ENCODE data around the gene ADCY2.

ADCY2 gene

DNA sequence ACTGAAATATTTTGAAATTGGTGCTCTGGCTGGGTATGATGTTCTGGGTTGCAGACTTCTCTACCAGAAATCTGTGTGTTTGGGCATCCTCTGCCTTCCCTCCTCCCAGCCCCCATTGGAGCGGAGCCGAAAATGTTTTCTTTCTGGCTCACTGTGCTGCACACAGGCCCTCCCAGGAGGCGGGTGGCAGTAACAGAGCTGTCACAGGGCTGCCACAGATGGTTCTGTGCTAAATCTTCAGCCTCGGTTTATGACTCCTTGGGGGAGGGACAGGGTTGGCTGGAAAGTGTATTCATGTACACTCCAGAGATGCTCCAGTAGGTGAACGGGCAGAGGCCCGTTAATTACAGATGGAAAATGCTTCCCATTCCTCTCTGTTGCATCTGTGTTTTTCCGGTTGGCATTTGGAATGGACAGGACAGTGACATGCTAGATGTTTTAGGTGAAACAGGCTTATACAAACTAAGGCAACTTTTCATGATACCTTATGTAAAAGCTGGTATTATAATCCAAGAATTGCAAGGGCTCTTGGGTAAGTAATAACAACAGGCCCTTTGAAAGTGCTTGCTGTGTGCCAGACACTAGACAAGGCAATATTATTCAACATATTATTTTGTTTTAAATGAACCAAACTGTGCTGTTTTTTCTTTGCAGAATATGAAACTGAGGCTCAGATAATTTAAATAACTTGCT lies 180.2 kb downstream of the ADCY2 start:
- H3K4me3 ChIP-seq (ENCODE audit: low read length), result no peak overlapping the region
- H3F3A ChIP-seq (ENCODE audit: control insufficient read depth, insufficient read depth), result no peaks in the 10 kb centered on the region
- no peaks in the 10 kb centered on the region for H3K4me1 ChIP-seq (ENCODE audit: control insufficient read depth, low read length)
- H3K27me3 ChIP-seq (ENCODE audit: control insufficient read depth, low read length), result no peaks in the 10 kb centered on the region
- H3K4me2 ChIP-seq (ENCODE audit: low read length), result no peak overlapping the region
- no peak for TF ChIP-seq EZH2phosphoT487 (IDR thresholded peaks at IDR 0.05; ENCODE audit: borderline replicate concordance, low read length)
- TF ChIP-seq, protein P1, sequence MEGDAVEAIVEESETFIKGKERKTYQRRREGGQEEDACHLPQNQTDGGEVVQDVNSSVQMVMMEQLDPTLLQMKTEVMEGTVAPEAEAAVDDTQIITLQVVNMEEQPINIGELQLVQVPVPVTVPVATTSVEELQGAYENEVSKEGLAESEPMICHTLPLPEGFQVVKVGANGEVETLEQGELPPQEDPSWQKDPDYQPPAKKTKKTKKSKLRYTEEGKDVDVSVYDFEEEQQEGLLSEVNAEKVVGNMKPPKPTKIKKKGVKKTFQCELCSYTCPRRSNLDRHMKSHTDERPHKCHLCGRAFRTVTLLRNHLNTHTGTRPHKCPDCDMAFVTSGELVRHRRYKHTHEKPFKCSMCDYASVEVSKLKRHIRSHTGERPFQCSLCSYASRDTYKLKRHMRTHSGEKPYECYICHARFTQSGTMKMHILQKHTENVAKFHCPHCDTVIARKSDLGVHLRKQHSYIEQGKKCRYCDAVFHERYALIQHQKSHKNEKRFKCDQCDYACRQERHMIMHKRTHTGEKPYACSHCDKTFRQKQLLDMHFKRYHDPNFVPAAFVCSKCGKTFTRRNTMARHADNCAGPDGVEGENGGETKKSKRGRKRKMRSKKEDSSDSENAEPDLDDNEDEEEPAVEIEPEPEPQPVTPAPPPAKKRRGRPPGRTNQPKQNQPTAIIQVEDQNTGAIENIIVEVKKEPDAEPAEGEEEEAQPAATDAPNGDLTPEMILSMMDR (IDR thresholded peaks at IDR 0.05; ENCODE audit: low read depth, low read length, poor library complexity, severe bottlenecking), result no peak
- no peaks in the 10 kb centered on the region for H3K79me2 ChIP-seq (ENCODE audit: control insufficient read depth, low read length)
- no peaks in the 10 kb centered on the region for H4K20me1 ChIP-seq (ENCODE audit: control insufficient read depth, insufficient read depth, low read depth, low read length)
- H3K9me3 ChIP-seq (ENCODE audit: control insufficient read depth, insufficient read depth, low read length), result no peaks in the 10 kb centered on the region
- no peak overlapping the region for H3K27ac ChIP-seq (ENCODE audit: low read depth, low read length)
- H3K36me3 ChIP-seq (ENCODE audit: control insufficient read depth, low read length), result no peaks in the 10 kb centered on the region
- H3K9me2 ChIP-seq (replicated peaks; ENCODE audit: control insufficient read depth, low read length), result no peaks in the 10 kb centered on the region

DNA sequence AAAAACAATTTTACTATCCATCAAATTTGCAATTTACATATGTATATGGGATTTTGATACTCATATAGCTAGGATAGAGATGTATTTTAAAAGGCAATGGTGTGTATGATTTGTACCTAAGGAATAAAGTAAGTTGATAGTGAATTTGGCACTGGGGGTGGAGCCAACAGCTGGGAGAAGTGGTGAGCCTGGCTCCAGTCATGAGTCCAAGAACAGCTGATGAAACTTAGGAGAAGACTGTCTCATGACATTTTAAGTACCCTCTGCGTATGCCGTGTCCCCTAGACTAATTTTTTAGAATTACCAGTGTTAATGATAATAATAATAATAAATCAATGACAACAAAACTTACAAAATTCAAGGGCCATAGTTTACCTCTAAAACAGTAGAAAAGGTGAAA lies 181.4 kb downstream of the ADCY2 start:
- Histone ChIP-seq H3K36me3 (ENCODE audit: control insufficient read depth, low read length) (no peaks in the 10 kb centered on the region), H3K4me2 (ENCODE audit: low read length) (no peak overlapping the region), H3K27me3 (ENCODE audit: control insufficient read depth, low read length) (no peaks in the 10 kb centered on the region), H4K20me1 (ENCODE audit: control insufficient read depth, insufficient read depth, low read depth, low read length) (no peaks in the 10 kb centered on the region), H3K9me2 (replicated peaks; ENCODE audit: control insufficient read depth, low read length) (no peaks in the 10 kb centered on the region), H3K79me2 (ENCODE audit: control insufficient read depth, low read length) (no peaks in the 10 kb centered on the region), H3K4me1 (ENCODE audit: control insufficient read depth, low read length) (no peaks in the 10 kb centered on the region), H3K27ac (ENCODE audit: low read depth, low read length) (no peak overlapping the region), H3K4me3 (ENCODE audit: low read length) (no peak overlapping the region), H3F3A (ENCODE audit: control insufficient read depth, insufficient read depth) (no peaks in the 10 kb centered on the region), H3K9me3 (ENCODE audit: control insufficient read depth, insufficient read depth, low read length) (no peaks in the 10 kb centered on the region)
- no peak for TF ChIP-seq EZH2phosphoT487 (IDR thresholded peaks at IDR 0.05; ENCODE audit: borderline replicate concordance, low read length)

DNA sequence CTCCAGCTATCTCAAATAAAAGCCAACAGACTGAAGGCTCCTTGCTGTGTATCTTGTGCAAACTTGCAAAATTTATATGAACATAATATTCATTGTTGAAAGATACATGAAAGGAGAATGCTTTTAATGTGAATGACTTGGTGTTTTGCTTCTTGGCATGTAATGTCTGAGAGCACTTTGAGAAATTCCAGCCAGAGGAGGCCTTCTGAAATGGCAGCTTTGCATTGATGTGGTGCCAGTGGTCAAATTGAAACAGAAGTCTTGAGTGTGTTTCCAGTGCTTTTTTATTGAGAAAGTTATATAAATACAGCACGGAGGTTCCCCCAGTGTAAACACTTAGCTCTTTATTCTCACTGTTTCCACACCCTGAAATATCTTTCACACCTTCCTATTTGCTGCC lies 182.1 kb downstream of the ADCY2 start:
- Histone ChIP-seq H3K36me3 (ENCODE audit: control insufficient read depth, low read length) (no peaks in the 10 kb centered on the region), H3K4me2 (ENCODE audit: low read length) (no peak overlapping the region), H3K4me1 (ENCODE audit: control insufficient read depth, low read length) (no peaks in the 10 kb centered on the region), H3K9me2 (replicated peaks; ENCODE audit: control insufficient read depth, low read length) (no peaks in the 10 kb centered on the region), H3K27ac (ENCODE audit: low read depth, low read length) (no peak overlapping the region), H3F3A (ENCODE audit: control insufficient read depth, insufficient read depth) (no peaks in the 10 kb centered on the region), H3K79me2 (ENCODE audit: control insufficient read depth, low read length) (no peaks in the 10 kb centered on the region), H3K9me3 (ENCODE audit: control insufficient read depth, insufficient read depth, low read length) (no peaks in the 10 kb centered on the region), H3K27me3 (ENCODE audit: control insufficient read depth, low read length) (no peaks in the 10 kb centered on the region), H4K20me1 (ENCODE audit: control insufficient read depth, insufficient read depth, low read depth, low read length) (no peaks in the 10 kb centered on the region), H3K4me3 (ENCODE audit: low read length) (no peak overlapping the region)
- TF ChIP-seq, protein P1 (IDR thresholded peaks at IDR 0.05; ENCODE audit: low read depth, low read length, poor library complexity, severe bottlenecking), result no peak
- no peak for TF ChIP-seq EZH2phosphoT487 (IDR thresholded peaks at IDR 0.05; ENCODE audit: borderline replicate concordance, low read length)

DNA sequence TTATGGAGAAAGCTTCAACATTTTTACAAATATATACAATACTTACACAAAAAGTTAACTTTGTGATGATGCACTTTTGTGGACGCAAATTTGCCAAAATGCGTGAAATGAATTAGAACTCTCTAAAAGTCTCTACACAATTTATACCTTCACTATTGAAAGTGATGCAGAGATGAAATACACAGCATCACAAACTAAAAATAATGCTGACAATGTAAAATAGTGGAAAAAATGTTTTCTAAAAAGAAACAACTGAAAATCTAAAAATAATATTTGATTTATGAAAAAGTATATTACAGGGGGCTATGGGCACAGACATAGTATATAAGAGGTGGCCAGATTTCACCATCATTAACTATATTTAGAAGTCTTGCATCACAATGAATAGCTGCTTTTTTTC lies 188.8 kb downstream of the ADCY2 start:
- Histone ChIP-seq H3K27me3 (ENCODE audit: control insufficient read depth, low read length) (no peaks in the 10 kb centered on the region), H3K79me2 (ENCODE audit: control insufficient read depth, low read length) (no peaks in the 10 kb centered on the region), H3K4me3 (ENCODE audit: low read length) (no peak overlapping the region), H3K9me2 (replicated peaks; ENCODE audit: control insufficient read depth, low read length) (no peaks in the 10 kb centered on the region), H3K4me1 (ENCODE audit: control insufficient read depth, low read length) (no peaks in the 10 kb centered on the region), H3K9me3 (ENCODE audit: control insufficient read depth, insufficient read depth, low read length) (no peaks in the 10 kb centered on the region), H3K36me3 (ENCODE audit: control insufficient read depth, low read length) (no peaks in the 10 kb centered on the region), H3F3A (ENCODE audit: control insufficient read depth, insufficient read depth) (no peaks in the 10 kb centered on the region), H4K20me1 (ENCODE audit: control insufficient read depth, insufficient read depth, low read depth, low read length) (no peaks in the 10 kb centered on the region), H3K27ac (ENCODE audit: low read depth, low read length) (no peak overlapping the region), H3K4me2 (ENCODE audit: low read length) (no peak overlapping the region)
- TF ChIP-seq EZH2phosphoT487 (IDR thresholded peaks at IDR 0.05; ENCODE audit: borderline replicate concordance, low read length), result no peak
- TF ChIP-seq, protein P1 (IDR thresholded peaks at IDR 0.05; ENCODE audit: low read depth, low read length, poor library complexity, severe bottlenecking), result no peak

Data from DOHH2 (cell line).